Measurements from ENCODE around the gene CTSH. TPM values are rescaled to one million over a fixed set of nuclear protein-coding genes. Genes with fewer than 3 reads are reported as not detected.

Gene CTSH
- total and polyA plus RNA-seq, 5 donors from 2014 or later, result 9.6 to 51.5 (median 35.5) TPM

DNA sequence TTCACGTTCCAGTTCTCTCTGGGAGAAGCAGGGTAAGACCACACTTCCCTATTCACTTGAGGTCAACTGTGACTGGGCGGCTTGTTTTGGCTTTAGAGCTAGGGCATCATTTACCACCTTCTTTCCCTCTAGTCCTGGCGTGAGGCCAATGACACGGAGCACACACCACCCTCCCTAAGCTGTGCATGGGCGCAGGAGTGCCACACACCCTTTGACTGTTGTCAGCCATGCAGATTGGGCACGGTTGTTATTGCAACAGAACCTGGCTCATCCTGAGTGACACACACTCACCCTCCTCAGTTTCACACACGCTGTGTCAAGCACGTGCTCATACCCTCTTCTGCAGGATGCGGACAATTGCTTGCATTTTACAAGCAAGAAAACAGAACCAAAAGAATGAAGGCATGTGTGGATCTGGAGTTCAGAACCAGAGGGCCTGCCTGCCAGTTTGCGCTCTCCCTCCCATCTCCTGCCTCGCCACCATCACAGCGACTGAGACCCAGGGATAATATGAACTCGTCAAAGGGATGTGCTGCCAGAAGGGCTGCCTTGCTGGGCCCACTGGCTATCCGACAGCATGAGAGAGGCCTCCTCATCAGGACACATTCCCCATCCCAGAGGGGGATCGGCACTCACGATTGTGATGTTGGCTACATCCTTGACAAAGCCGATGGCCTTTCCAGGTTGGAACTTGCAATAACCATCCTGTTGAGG, 17.6 kb downstream of the CTSH start:
- peak overlapping the region in 2 of 3 donors; percentile 20 to 38 for H3K27ac Mint-ChIP-seq
- no peaks in the 10 kb centered on the region for H3K27me3 Mint-ChIP-seq
- H3K4me1 Mint-ChIP-seq, result no peaks in the 10 kb centered on the region
- DNase-seq (no peak), ATAC-seq (ENCODE audit: low read depth in 2 of 2) (no peak)
- peaks cover 17% of the 10 kb centered on the region for H3K36me3 Mint-ChIP-seq
- no peaks in the 10 kb centered on the region for H3K9me3 Mint-ChIP-seq
- Histone ChIP-seq H3K27ac (ENCODE audit: insufficient read depth, low read length, poor library complexity, severe bottlenecking) (no peak overlapping the region), H3K27me3 (ENCODE audit: control insufficient read depth, insufficient read depth, low read length) (no peaks in the 10 kb centered on the region), H3K4me1 (ENCODE audit: control insufficient read depth, insufficient read depth, low read length, poor library complexity, severe bottlenecking) (no peaks in the 10 kb centered on the region), H3K4me3 (ENCODE audit: low read depth, low read length) (no peak overlapping the region), H3K36me3 (ENCODE audit: control insufficient read depth, insufficient read depth, low read length) (peaks cover 24% of the 10 kb centered on the region), H3K9me3 (ENCODE audit: control insufficient read depth in 2 of 2, low read length in 2 of 2) (no peaks in the 10 kb centered on the region)
- H3K4me3 Mint-ChIP-seq, result no peak overlapping the region

DNA sequence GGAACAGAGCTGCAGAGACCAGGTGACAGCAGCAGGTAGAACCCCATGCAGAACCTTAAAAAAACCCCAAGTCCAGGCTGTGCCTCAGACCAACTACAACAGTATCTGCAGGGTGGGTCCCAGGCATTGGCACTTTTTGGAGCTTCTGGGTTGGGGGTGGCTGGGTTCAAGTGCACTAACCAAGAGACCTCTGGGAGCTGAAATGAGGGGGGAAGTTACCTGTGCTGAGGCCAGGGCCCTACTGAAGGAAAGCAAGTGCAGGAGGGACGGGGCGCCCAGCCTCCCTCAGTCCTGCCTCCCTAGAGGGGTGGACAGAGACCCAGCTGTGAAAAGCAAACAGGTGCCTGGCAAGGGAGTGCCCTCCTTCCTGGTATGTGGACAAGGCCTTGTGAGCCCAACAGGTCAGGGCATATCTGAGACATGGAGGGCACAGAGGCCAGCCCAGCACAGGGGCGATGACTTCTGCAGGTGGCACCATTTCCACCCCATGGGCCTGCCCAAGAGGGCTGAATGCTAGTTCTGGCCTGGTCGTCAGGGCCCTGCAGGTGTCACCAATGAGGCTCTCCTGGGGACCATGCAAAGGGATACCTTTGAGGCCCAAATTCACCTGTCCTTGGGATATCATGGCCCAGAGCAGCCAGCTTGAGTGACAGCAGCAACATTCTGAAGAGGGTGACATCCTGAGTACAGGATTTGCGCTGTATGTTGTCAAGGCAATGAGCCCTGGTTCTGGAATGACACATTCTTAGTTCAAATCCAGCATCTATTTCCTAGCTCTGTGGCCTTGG, 18.7 kb downstream of the CTSH start:
- Mint-ChIP-seq H3K36me3 (peaks cover 25% of the 10 kb centered on the region), H3K4me3 (no peak overlapping the region), H3K9me3 (no peaks in the 10 kb centered on the region), H3K4me1 (no peaks in the 10 kb centered on the region), H3K27ac (no peak overlapping the region), H3K27me3 (no peaks in the 10 kb centered on the region)
- DNase-seq (no peak), ATAC-seq (ENCODE audit: low read depth in 2 of 2) (no peak)
- H3K9me3 ChIP-seq (ENCODE audit: control insufficient read depth in 2 of 2, low read length in 2 of 2), result no peaks in the 10 kb centered on the region
- no peak overlapping the region for H3K4me3 ChIP-seq (ENCODE audit: low read depth, low read length)
- H3K36me3 ChIP-seq (ENCODE audit: control insufficient read depth, insufficient read depth, low read length), result peaks cover 35% of the 10 kb centered on the region
- H3K4me1 ChIP-seq (ENCODE audit: control insufficient read depth, insufficient read depth, low read length, poor library complexity, severe bottlenecking), result no peaks in the 10 kb centered on the region
- H3K27me3 ChIP-seq (ENCODE audit: control insufficient read depth, insufficient read depth, low read length), result no peaks in the 10 kb centered on the region
- no peak overlapping the region for H3K27ac ChIP-seq (ENCODE audit: insufficient read depth, low read length, poor library complexity, severe bottlenecking)

DNA sequence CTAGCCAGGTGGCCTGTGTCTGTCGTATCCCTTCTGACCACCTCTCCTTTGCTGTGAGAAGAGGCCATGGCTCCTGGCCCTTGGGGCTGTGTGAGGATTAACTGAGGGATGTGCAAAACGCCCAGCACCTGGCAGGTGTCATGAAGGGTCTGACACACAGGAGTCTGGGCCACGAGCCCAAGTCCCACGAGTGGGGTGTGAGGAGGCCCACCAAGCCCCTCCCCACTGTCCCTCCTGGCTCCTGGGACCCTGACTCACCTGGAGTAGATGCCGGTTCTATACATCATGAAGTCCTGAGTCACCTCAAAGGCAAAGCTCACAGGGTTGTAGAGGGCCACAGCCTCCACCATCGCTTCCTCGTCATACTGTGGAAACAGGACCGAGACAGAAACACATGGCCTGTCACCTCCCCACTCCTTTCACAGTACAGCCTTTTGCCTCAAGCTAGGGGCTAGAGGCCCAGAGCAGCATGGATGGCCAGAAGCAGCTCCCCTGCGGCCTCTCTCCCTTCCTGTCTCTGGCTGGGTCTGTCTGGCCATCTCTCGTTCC, 19.7 kb downstream of the CTSH start:
- H3K9me3 Mint-ChIP-seq, result no peaks in the 10 kb centered on the region
- ATAC-seq (ENCODE audit: low read depth in 2 of 2) (no peak), DNase-seq (no peak)
- Histone ChIP-seq H3K4me3 (ENCODE audit: low read depth, low read length) (no peak overlapping the region), H3K9me3 (ENCODE audit: control insufficient read depth in 2 of 2, low read length in 2 of 2) (no peaks in the 10 kb centered on the region), H3K4me1 (ENCODE audit: control insufficient read depth, insufficient read depth, low read length, poor library complexity, severe bottlenecking) (no peaks in the 10 kb centered on the region), H3K27me3 (ENCODE audit: control insufficient read depth, insufficient read depth, low read length) (no peaks in the 10 kb centered on the region), H3K36me3 (ENCODE audit: control insufficient read depth, insufficient read depth, low read length) (peaks cover 41% of the 10 kb centered on the region), H3K27ac (ENCODE audit: insufficient read depth, low read length, poor library complexity, severe bottlenecking) (no peak overlapping the region)
- no peaks in the 10 kb centered on the region for H3K27me3 Mint-ChIP-seq
- peaks cover 29% of the 10 kb centered on the region for H3K36me3 Mint-ChIP-seq
- no peak overlapping the region for H3K4me3 Mint-ChIP-seq
- H3K4me1 Mint-ChIP-seq, result no peaks in the 10 kb centered on the region
- peak overlapping the region in 1 of 3 donors; percentile 54 for H3K27ac Mint-ChIP-seq

DNA sequence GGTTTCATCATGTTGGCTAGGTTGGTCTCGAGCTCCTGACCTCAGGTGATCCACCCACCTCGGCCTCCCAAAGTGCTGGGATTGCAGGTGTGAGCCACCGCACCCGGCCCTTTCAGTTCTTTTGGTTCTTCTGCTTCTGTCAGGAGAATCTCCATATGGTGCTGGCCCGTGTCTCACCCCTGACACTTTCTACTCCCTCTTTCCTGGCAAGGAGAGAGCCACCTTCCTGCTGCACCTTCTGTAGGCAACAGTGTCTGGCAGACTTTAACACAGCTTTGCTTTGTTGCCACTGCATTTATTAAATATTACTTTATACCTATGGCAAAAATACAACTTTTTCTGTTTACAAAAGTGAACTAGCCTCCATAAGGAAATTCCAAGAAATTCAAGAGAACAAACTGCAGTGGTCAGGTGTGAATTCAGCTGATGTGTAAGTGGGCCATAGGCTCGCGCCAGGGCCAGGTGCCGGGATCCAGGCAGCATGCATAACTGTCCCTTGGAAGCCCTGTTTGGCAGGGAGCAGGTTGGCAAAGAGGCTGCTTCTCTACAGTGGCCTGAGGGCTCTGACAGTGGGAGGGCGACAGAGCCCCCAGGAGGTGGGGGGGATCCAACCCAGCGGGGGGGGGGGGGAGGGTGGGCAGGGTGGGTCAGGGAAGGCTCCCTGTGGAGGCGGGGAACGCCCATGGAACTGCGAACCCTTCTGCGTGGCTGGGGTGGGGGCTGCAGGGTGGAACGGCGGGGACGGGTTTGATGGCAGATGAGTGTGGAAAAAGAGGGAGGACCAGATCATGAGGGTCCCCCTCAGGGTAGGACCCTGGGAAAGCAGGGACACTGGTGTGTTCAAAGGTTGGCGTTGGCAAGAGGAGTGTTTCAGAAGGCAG, 21.1 kb downstream of the CTSH start:
- H3K9me3 ChIP-seq (ENCODE audit: control insufficient read depth in 2 of 2, low read length in 2 of 2), result no peaks in the 10 kb centered on the region
- Mint-ChIP-seq H3K9me3 (no peaks in the 10 kb centered on the region), H3K27ac (peak overlapping the region in 2 of 3 donors; percentile 29 to 60), H3K4me1 (no peaks in the 10 kb centered on the region), H3K4me3 (no peak overlapping the region), H3K27me3 (no peaks in the 10 kb centered on the region), H3K36me3 (peaks cover 33% of the 10 kb centered on the region)
- no peaks in the 10 kb centered on the region for H3K27me3 ChIP-seq (ENCODE audit: control insufficient read depth, insufficient read depth, low read length)
- H3K4me3 ChIP-seq (ENCODE audit: low read depth, low read length), result no peak overlapping the region
- ATAC-seq (ENCODE audit: low read depth in 2 of 2) (no peak), DNase-seq (no peak)
- no peak overlapping the region for H3K27ac ChIP-seq (ENCODE audit: insufficient read depth, low read length, poor library complexity, severe bottlenecking)
- H3K36me3 ChIP-seq (ENCODE audit: control insufficient read depth, insufficient read depth, low read length), result peaks cover 54% of the 10 kb centered on the region
- no peaks in the 10 kb centered on the region for H3K4me1 ChIP-seq (ENCODE audit: control insufficient read depth, insufficient read depth, low read length, poor library complexity, severe bottlenecking)

DNA sequence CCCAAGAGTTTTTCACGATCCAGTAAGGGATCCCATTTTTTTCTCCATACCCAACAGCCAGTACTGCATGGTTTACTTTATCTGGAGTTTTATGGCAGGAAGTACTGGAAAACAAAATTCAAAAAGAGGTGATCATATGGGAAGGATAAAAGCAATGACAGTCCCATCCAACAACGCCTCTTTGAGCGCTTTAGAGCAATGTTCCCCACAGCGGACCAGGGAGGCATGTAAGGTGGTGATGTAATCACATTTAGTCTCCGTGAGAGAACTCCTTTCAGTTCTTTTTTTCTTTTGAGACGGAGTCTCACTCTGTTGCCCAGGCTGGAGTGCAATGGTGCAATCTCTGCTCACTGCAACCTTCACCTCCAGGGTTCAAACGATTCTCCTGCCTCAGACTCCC, 21.8 kb downstream of the CTSH start:
- Histone ChIP-seq H3K9me3 (ENCODE audit: control insufficient read depth in 2 of 2, low read length in 2 of 2) (no peaks in the 10 kb centered on the region), H3K27ac (ENCODE audit: insufficient read depth, low read length, poor library complexity, severe bottlenecking) (no peak overlapping the region), H3K4me3 (ENCODE audit: low read depth, low read length) (no peak overlapping the region), H3K4me1 (ENCODE audit: control insufficient read depth, insufficient read depth, low read length, poor library complexity, severe bottlenecking) (no peaks in the 10 kb centered on the region), H3K36me3 (ENCODE audit: control insufficient read depth, insufficient read depth, low read length) (peaks cover 59% of the 10 kb centered on the region), H3K27me3 (ENCODE audit: control insufficient read depth, insufficient read depth, low read length) (no peaks in the 10 kb centered on the region)
- no peaks in the 10 kb centered on the region for H3K9me3 Mint-ChIP-seq
- H3K27me3 Mint-ChIP-seq, result no peaks in the 10 kb centered on the region
- DNase-seq (no peak), ATAC-seq (ENCODE audit: low read depth in 2 of 2) (no peak)
- H3K27ac Mint-ChIP-seq, result no peak overlapping the region
- H3K4me1 Mint-ChIP-seq, result no peaks in the 10 kb centered on the region
- no peak overlapping the region for H3K4me3 Mint-ChIP-seq
- peaks cover 36% of the 10 kb centered on the region for H3K36me3 Mint-ChIP-seq

DNA sequence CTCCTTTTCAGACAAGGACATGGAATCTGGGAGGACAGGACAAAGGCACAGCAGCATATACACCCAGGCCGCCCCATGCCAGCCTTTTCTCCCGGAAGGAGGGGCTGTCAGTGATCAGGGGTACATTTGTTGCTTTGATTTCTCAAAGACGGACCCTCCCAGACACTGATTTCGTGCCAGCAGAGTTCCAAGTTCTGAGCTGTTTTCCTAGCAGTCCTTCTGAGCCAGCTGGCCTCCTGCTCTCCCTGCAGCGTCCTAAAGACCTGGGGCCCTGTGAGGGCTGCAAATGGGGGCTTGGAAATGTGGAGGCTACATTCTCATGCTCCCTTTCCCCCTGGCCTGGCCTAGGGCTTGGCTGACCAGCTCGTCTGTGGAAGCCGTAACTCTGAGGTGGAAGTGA, 22.3 kb downstream of the CTSH start:
- Histone ChIP-seq H3K9me3 (ENCODE audit: control insufficient read depth in 2 of 2, low read length in 2 of 2) (no peaks in the 10 kb centered on the region), H3K27ac (ENCODE audit: insufficient read depth, low read length, poor library complexity, severe bottlenecking) (no peak overlapping the region), H3K4me1 (ENCODE audit: control insufficient read depth, insufficient read depth, low read length, poor library complexity, severe bottlenecking) (no peaks in the 10 kb centered on the region), H3K27me3 (ENCODE audit: control insufficient read depth, insufficient read depth, low read length) (no peaks in the 10 kb centered on the region), H3K36me3 (ENCODE audit: control insufficient read depth, insufficient read depth, low read length) (peaks cover 63% of the 10 kb centered on the region), H3K4me3 (ENCODE audit: low read depth, low read length) (no peak overlapping the region)
- Mint-ChIP-seq H3K36me3 (peaks cover 39% of the 10 kb centered on the region), H3K4me3 (no peak overlapping the region), H3K27me3 (no peaks in the 10 kb centered on the region), H3K4me1 (no peaks in the 10 kb centered on the region), H3K9me3 (no peaks in the 10 kb centered on the region), H3K27ac (no peak overlapping the region)
- DNase-seq (no peak), ATAC-seq (ENCODE audit: low read depth in 2 of 2) (no peak)

DNA sequence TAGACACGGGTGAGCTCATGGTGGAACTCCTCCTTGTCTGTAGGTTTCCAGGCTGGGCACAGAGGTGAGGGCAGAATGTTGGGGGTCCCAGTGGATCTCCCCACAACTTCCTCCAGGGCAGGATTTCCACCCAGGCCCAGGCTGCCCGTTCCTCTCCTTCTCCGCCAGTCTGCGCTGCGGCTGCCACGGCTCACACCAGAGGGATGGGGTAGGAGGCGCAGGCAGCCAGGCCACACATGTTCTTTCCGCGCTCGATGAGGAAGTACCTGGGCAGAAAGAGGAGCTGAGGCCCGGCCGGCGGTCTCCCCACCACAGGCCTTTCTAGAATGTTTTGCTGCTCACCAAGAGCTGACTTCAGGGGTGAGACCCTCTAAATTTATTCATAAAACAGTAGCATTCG, 22.9 kb downstream of the CTSH start:
- Mint-ChIP-seq H3K9me3 (no peaks in the 10 kb centered on the region), H3K27ac (no peak overlapping the region), H3K27me3 (no peaks in the 10 kb centered on the region), H3K4me1 (peaks cover 0 to 2% (median under 1%) of the 10 kb centered on the region in 4 donors), H3K36me3 (peaks cover 40% of the 10 kb centered on the region), H3K4me3 (no peak overlapping the region)
- Histone ChIP-seq H3K4me3 (ENCODE audit: low read depth, low read length) (no peak overlapping the region), H3K27me3 (ENCODE audit: control insufficient read depth, insufficient read depth, low read length) (no peaks in the 10 kb centered on the region), H3K4me1 (ENCODE audit: control insufficient read depth, insufficient read depth, low read length, poor library complexity, severe bottlenecking) (no peaks in the 10 kb centered on the region), H3K9me3 (ENCODE audit: control insufficient read depth in 2 of 2, low read length in 2 of 2) (no peaks in the 10 kb centered on the region), H3K27ac (ENCODE audit: insufficient read depth, low read length, poor library complexity, severe bottlenecking) (no peak overlapping the region), H3K36me3 (ENCODE audit: control insufficient read depth, insufficient read depth, low read length) (peaks cover 64% of the 10 kb centered on the region)
- no peak for DNase-seq
- no peak for ATAC-seq (ENCODE audit: low read depth in 2 of 2)

Measured in CD4-positive, CD25-positive, alpha-beta regulatory T cell (primary cell).